GM21360 (cell line): ENCODE results near the gene DPPA3.
"Not testable (repeated sequence)": the region's sequence is repeated elsewhere in the genome, so short reads cannot be mapped to it uniquely, and the experiment has no call there.

ENCODE experiments used
- ATAC-seq: cut with Tn5 transposase; IDR thresholded peaks from one replicate; pipeline ENCODE4 v1.9.1; 2021; ENCODE audit warnings: mild to moderate bottlenecking, moderate library complexity; ENCODE audit not compliant: unreplicated experiment

DPPA3 gene

DNA sequence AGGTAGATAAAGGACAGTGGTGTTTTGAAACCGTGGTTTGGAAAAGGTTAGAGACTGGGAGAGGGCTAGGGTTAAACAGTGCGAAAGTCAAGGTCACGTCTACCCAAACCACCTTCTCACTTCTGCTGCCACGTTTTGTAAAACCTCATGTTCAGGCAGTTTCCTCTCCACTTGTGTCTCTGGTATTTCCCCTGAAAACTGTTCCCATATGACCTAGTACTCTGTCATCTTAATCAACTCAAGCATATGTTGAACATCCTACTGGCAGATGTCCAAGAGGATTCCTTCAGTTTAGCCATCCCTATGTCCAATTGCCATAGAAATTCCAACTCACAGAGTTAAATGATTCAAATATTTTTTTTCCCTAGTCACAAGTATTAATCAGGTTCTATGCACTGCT lies 18.5 kb downstream of the DPPA3 start:
- no peak for ATAC-seq

DNA sequence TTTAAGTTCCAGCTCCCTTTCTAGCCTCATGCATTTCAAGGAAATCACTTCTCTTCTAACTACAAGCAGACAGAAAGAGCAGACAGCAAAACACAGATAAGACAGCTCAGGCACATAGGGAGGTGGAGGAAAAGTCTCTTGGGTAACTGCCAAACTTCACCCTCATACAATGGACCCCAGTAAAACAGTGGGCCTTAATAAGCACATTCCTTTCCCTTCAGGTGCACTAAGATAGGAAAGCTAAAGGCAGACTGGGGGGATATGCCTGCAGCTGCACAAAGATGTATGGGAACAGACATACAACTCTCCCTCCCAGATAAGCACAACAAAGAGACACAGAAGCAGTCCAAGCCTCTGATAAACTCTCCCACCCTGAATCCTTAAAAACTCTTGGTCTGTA lies 19.8 kb downstream of the DPPA3 start:
- ATAC-seq = not testable (repeated sequence)

DNA sequence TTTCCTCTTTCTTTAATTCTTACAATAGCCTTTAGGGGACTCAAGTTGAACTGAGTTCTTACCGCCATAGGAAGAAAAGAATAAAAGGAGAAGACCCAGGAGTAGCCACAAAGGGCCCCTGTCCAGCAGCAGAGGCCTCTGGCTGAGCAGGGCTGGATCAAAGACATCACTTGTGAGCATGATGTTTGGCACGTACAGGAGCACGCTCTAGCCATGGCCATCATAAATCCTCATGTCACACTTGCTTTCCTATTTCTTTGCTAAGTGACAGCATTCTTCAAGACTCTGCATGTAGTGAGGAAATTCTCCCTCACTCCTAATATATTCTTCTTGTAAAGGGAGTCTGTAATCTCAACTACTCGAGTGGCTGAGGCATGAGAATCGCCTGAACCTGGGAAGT lies 20.3 kb downstream of the DPPA3 start:
- no peak for ATAC-seq

DNA sequence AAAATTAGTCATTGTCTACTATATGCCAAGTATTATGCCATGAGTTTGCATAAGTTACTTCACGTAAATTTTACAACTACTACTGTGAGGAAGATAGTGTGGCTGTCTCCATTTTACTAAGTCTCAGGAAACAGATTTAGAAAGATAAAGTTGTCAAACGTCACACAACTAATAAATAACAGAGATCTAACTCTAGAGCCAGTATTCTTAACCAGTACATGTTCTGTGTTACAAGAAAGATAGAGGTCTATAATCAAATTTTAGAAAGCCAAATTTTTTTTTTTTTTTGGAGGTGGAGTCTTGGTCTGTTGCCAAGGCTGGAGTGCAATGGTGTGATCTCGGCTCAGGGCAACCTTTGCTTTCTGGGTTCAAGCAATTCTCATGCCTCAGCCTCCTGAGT lies 21.8 kb downstream of the DPPA3 start:
- no peak for ATAC-seq

DNA sequence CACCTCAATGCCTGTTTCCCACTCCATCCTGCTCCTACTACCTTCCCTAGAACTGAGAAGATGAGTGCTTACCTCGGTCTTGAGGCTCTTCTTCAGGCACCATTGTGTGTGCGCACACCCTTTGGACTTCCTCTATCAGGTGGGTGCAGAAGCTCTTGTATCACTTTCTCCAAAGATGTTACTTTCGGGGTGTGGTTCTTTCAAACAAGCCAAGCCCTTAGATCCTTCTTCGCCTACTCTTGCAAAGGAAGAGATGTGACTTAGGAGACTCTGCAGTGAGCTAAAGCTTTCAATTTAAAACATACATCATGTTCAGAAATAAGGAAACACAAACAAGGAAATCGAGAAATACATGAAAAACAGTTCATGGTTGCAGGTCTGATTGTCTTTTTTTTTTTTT lies 36.0 kb downstream of the DPPA3 start, which contains the start of gene CLEC4C:
Gene CLEC4C, minus strand, starts transcription at position 130 of the 400 bp plus-strand sequence. Its CDS starts 27 bp downstream, at position 103.
- ATAC-seq = no peak

DNA sequence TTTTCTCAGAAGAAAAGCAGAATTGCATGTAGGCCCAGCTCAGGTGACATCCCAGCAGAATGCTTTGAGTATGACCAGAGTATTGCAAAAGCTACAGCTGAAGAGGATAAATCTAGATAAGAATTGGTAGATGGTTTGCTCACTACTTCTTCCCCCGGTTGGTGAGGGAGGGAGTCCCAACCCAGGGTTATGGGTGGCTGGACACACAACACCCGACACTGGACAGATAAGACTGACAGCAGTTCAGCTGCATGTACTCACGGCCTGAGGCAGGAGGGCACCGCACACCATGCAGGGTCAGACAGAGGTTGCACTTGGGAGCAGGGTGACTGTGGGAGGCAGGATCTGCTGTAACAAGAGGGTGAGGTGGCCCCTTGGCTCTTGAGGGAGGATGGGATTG lies 37.6 kb downstream of the DPPA3 start:
- no peak for ATAC-seq

DNA sequence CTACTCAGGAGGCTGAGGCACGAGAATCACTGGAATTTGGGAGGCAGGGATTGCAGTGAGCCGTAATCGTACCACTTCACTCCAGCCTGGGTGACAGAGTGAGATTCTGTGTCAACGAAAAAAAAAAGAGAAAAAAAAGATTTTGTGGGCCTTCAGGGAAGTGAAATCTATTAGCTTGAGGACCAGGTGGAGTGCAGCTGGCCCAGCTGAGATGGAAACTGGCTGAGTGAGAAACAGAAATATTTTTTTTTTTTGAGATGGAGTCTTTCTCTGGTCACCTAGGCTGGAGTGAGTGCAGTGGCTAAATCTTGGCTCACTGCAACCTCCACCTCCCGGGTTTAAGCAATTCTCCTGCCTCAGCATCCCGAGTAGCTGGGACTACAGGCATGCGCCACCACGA lies 38.2 kb downstream of the DPPA3 start:
- ATAC-seq = no peak

DNA sequence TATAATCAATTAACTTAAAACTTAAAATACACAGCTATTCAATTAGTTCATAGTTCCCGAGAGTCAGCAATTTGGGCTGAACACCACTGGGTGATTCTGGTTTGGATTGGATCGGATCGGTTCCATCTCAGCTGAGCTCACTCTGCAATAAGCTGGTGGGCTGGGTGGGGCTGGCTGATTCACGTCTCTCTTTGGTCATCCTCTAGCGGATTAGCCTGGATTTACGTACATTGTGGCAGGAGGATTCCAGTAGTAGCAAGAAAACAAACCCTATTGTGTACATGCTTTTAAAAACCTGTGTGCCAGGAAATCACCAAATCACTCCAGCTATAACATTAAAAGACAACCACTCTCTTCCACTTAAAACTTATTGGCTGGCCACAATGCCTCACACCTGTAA lies 39.1 kb downstream of the DPPA3 start:
- no peak for ATAC-seq

DNA sequence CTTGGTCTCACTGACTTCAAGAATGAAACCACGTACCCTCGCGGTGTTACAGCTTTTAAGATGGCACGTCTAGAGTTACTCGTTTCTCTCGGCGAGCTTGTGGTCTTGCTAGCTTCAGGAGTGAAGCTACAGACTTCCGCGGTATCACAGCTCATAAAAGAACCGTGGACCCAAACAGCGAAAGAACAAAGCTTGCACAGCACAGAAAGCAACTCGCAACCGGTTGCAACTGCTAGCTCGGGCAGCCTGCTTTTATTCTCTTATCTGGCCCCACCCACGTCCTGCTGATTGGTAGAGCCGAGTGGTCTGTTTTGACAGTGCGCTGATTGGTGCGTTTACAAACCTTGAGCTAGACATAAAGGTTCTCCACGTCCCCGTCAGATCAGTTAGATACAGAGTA lies 40.2 kb downstream of the DPPA3 start:
- ATAC-seq = no peak

DNA sequence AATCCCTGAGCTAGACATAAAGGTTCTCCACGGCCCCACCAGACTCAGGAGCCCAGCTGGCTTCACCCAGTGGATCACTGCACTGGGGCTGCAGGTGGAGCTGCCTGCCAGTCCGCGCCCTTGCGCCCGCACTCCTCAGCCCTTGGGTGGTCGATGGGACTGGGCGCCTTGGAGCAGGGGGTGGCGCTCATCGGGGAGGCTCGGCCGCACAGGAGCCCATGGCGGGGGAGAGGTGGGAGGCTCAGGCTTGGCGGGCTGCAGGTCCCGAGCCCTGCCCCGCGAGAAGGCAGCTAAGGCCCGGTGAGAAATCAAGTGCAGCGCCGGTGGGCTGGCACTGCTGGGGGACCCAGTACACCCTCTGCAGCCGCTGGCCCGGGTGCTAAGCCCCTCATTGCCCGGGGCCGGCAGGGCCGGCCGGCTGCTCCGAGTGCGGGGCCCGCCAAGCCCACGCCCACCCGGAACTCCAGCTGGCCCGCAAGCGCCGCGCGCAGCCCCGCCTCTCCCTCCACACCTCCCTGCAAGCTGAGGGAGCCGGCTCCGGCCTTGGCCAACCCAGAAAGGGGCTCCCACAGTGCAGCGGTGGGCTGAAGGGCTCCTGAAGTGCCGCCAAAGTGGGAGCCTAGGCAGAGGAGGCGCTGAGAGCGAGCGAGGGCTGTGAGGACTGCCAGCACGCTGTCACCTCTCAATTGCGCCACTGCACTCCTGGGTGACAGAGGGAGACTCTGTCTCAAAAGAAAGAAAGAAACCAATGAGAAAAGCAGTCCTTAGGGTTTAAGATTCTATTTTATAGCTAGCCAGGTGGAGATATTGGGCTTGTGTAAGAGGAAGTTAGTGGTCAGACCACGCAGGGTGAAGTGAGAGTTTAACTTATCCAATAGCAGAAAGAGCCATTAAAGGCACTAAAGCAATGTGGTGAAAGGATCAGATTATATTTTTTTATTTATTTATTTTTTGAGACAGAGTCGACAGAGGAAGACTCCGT lies 41.0 kb downstream of the DPPA3 start:
- not testable (repeated sequence) for ATAC-seq

DNA sequence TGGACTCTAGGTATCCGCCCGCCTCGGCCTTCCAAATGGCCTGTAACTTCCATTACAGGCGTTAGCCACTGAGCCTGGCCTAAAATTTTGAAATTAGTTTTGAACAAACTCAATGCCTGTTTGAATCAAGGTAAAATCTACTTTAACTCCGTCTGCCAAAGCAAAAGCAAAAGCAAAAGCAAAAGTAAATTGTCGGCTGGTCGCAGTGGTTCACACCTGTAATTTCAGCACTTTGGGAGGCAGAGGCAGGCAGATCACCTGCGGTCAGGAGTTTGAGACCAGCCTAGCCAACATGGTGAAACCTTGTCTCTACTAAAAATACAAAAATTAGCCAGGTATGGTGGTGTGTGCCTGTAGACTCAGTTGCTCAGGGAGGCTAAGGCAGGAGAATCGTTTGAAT lies 44.4 kb downstream of the DPPA3 start:
- not testable (repeated sequence) for ATAC-seq

DNA sequence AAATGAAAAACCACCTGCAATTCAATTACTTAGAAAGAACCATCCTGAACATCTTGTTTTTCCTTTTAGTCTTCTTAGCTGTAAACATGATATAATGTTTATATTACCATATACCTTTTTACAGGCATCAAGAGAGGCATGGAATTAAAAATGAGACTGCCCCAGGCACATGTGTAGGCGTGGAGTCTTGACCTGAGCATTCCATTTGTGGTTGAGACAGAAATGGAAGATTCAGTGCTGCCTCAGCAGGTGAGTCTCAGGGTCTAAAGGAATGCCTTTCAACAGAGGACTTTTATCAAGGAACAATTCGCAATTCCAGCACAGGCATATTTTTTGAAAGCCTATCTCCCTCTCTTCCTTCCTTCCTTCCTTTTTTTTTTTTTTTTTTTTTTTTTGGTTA lies 45.8 kb downstream of the DPPA3 start:
- ATAC-seq = no peak

DNA sequence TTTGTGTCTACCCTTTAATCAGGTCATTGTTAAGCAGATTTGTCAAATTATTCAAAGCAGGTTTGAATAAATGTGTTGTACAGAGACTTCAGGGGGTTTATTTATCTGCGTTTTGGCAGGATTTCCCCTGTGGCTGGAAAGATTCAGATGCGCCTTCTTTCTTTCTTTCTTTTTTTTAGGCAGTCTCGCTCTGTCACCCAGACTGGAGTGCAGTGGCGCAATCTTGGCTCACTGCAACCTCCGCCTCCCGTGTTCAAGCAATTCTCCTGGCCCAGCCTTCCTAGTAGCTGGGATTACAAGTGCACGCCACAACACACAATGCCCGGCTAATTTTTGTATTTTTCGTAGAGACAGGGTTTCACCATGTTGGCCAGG lies 47.5 kb downstream of the DPPA3 start:
- no peak for ATAC-seq
